Activated CD4-positive, CD25-positive, alpha-beta regulatory T cell treated with anti-CD3 and anti-CD28 coated beads, Interleukin-2, amount 50 U/mL, for 72 hours (primary cell): ENCODE results near the gene FAM240A.
"Not testable (repeated sequence)": the region's sequence is repeated elsewhere in the genome, so short reads cannot be mapped to it uniquely, and the experiment has no call there.

ENCODE experiments used
- DNase-seq: peaks from one replicate; pipeline ENCODE4 v3.0.0; 2021

FAM240A gene

GRCh38 chr3:46587268-46587667, 25.1 kb upstream of the FAM240A start:
- DNase-seq, result not testable (repeated sequence)

- no peak for DNase-seq
These were observed 19.0 kb upstream of the FAM240A start for GRCh38 chr3:46593274-46593862.

- DNase-seq, result no peak
These were observed 18.3 kb upstream of the FAM240A start for GRCh38 chr3:46593979-46594378.

GRCh38 chr3:46594723-46595122, 17.6 kb upstream of the FAM240A start:
- no peak for DNase-seq

GRCh38 chr3:46595819-46596314, 16.5 kb upstream of the FAM240A start:
- no peak for DNase-seq

GRCh38 chr3:46599590-46599989, 12.7 kb upstream of the FAM240A start:
- no peak for DNase-seq

GRCh38 chr3:46603446-46604046, 8.8 kb upstream of the FAM240A start:
- no peak for DNase-seq

GRCh38 chr3:46604127-46604526, 8.2 kb upstream of the FAM240A start:
- DNase-seq, result no peak

- DNase-seq, result no peak
These were observed 4.7 kb upstream of the FAM240A start for GRCh38 chr3:46607603-46608028.

GRCh38 chr3:46609212-46609721, 3.1 kb upstream of the FAM240A start:
- no peak for DNase-seq

GRCh38 chr3:46609944-46610722, 2.2 kb upstream of the FAM240A start:
- DNase-seq, result no peak

- DNase-seq, result no peak
These were observed 1.1 kb downstream of the FAM240A start for GRCh38 chr3:46613313-46614005.

GRCh38 chr3:46614431-46614830, 2.1 kb downstream of the FAM240A start:
- no peak for DNase-seq

GRCh38 chr3:46615050-46615775, 2.9 kb downstream of the FAM240A start:
- no peak for DNase-seq

- DNase-seq, result no peak
These were observed 3.7 kb downstream of the FAM240A start for GRCh38 chr3:46615976-46616375.

GRCh38 chr3:46617941-46618340, 5.6 kb downstream of the FAM240A start:
- no peak for DNase-seq

GRCh38 chr3:46619845-46620778, 7.8 kb downstream of the FAM240A start:
- no peak for DNase-seq

- no peak for DNase-seq
These were observed 12.2 kb downstream of the FAM240A start for GRCh38 chr3:46624533-46624932.

GRCh38 chr3:46624975-46625490, 12.7 kb downstream of the FAM240A start:
- no peak for DNase-seq

- DNase-seq, result no peak
These were observed 13.7 kb downstream of the FAM240A start for GRCh38 chr3:46626039-46626438.

- DNase-seq, result no peak
These were observed 14.8 kb downstream of the FAM240A start for GRCh38 chr3:46627078-46627477.
